Smooth muscle cell (in vitro differentiated cells): ENCODE measurements around the gene LLCFC1. TPM values are rescaled to one million over a fixed set of nuclear protein-coding genes. Genes with fewer than 3 reads are reported as not detected.

Experiments
- DNase-seq: peaks from one replicate; lab custom pipeline; 2025; ENCODE audit not compliant: unreplicated experiment; lab: John Stamatoyannopoulos, UW
- H2AFZ ChIP-seq: fragments of 200-600 bp; sonication (generic); 2 replicates; pipeline ENCODE4 v1.6.0; 2016; ENCODE audit warnings: antibody characterized with exemption, low read depth, mild to moderate bottlenecking
- H3F3A ChIP-seq: fragments of 200-600 bp; sonication (generic); 2 replicates; pipeline ENCODE4 v1.6.0; 2017; ENCODE audit warnings: antibody characterized with exemption, low read depth
- H3K27ac ChIP-seq: fragments of 200-600 bp; sonication (generic); 2 replicates; pipeline ENCODE4 v1.5.1; 2016; ENCODE audit warnings: low read depth, mild to moderate bottlenecking
- H3K27me3 ChIP-seq: fragments of 200-600 bp; sonication (generic); 2 replicates; pipeline ENCODE4 v1.6.1; 2016; ENCODE audit warnings: low read depth, mild to moderate bottlenecking
- H3K36me3 ChIP-seq: fragments of 200-600 bp; sonication (generic); 2 replicates; pipeline ENCODE4 v1.5.1; 2016; ENCODE audit warnings: low read depth
- H3K4me1 ChIP-seq: fragments of 200-600 bp; sonication (generic); 2 replicates; pipeline ENCODE4 v1.5.1; 2016; ENCODE audit warnings: low read depth
- H3K4me2 ChIP-seq: fragments of 200-600 bp; sonication (generic); 2 replicates; pipeline ENCODE4 v1.6.0; 2016; ENCODE audit warnings: mild to moderate bottlenecking
- H3K4me3 ChIP-seq: fragments of 200-600 bp; sonication (generic); 2 replicates; pipeline ENCODE4 v1.5.1; 2016; ENCODE audit warnings: mild to moderate bottlenecking
- H3K79me2 ChIP-seq: fragments of 200-600 bp; sonication (generic); 2 replicates; pipeline ENCODE4 v1.6.0; 2016; ENCODE audit warnings: low read depth, mild to moderate bottlenecking
- H3K9ac ChIP-seq: fragments of 200-600 bp; sonication (generic); 2 replicates; pipeline ENCODE4 v1.6.0; 2016; ENCODE audit warnings: low read depth
- H3K9me3 ChIP-seq: fragments of 200-600 bp; sonication (generic); replicated peaks from 2 replicates; pipeline ENCODE4 v1.5.1; 2016; ENCODE audit warnings: low read depth
- H4K20me1 ChIP-seq: fragments of 200-600 bp; sonication (generic); 2 replicates; pipeline ENCODE4 v1.6.0; 2016; ENCODE audit warnings: low read depth
- WGBS: methylation state at CpG from one replicate; pipeline ENCODE4 v1.1.7; 2016; ENCODE audit warnings: low lambda C conversion rate; 5-methylcytosine and 5-hydroxymethylcytosine counted together
- polyA plus RNA-seq: library from polyadenylated mRNA; unstranded; fragments of >200 nt; fragmentation: Nextera tagmentation; extraction: Ambion mirVana; gene quantifications from 2 replicates; pipeline ENCODE4 v1.2.1, GENCODE V29; 2016
- total RNA-seq: library from RNA; depleted of rRNA; stranded (reverse); fragments of >200 nt; gene quantifications from 2 replicates; pipeline ENCODE4 v1.2.3, GENCODE V29; 2014
- TF ChIP-seq, protein P1 (sequence below): fragments of 200-600 bp; sonication (generic); IDR thresholded peaks from 2 replicates; pipeline ENCODE4 v1.5.1; 2017; ENCODE audit warnings: borderline replicate concordance, mild to moderate bottlenecking, antibody characterized with exemption; ENCODE audit not compliant: insufficient read depth, poor library complexity, severe bottlenecking

LLCFC1 gene
- total and polyA plus RNA-seq, 2 experiments from 2014 or later, result not detected

DNA sequence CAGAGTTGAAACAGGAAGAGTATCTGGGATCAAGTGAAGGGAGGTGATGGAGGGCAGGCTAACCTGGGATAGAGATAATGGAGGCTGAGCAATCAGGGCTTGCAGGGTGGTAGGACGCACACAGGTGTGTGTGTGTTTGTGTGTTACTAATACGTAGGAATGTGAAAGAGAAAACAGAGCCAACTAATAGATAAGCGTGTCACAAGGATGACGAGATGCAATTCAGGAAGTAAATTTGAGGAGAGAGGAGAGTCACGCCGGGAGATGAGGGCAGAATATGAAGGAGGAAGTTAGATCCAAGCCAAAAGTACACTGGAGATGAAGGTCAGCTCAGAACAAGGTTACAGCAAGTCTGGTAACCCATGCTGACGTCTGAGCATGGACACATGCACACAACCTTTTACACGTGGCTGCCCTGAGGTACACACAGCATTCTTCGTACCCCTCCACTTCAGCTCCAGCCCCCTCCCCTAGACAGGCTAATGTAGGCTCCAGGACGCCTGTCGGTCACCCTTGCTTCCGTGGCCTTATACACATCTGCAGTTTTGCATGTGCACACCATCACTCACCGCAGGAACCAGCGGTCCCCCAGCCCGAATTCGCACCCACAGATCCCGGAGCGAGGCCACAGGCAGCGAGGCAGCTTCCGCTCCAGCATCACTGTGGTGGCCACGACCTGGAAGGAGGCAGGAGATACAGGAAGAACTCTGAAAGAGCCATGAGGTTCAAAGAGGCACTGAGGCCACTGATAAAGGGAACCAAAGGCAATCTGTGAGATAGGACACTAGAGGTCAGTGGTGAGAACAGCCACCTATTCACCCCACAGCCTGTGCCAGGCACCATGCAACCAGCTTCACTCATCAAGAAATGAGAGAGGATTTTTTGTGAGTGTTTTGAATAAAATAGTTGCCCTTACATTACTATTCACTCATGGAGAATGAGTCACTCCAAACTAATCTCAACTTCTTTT lies 30.1 kb upstream of the LLCFC1 start:
- Histone ChIP-seq H4K20me1 (no peaks in the 10 kb centered on the region), H3F3A (no peaks in the 10 kb centered on the region), H3K27me3 (peaks cover 4% of the 10 kb centered on the region), H3K4me2 (no peak overlapping the region), H3K36me3 (no peaks in the 10 kb centered on the region), H3K79me2 (no peaks in the 10 kb centered on the region), H3K4me1 (no peaks in the 10 kb centered on the region), H3K4me3 (no peak overlapping the region), H3K9me3 (peaks cover 3% of the 10 kb centered on the region), H2AFZ (no peak overlapping the region), H3K9ac (no peak overlapping the region), H3K27ac (no peak overlapping the region)
- 88% methylated on average over 21 of the region's 21 CpGs for WGBS
- TF ChIP-seq, protein P1, sequence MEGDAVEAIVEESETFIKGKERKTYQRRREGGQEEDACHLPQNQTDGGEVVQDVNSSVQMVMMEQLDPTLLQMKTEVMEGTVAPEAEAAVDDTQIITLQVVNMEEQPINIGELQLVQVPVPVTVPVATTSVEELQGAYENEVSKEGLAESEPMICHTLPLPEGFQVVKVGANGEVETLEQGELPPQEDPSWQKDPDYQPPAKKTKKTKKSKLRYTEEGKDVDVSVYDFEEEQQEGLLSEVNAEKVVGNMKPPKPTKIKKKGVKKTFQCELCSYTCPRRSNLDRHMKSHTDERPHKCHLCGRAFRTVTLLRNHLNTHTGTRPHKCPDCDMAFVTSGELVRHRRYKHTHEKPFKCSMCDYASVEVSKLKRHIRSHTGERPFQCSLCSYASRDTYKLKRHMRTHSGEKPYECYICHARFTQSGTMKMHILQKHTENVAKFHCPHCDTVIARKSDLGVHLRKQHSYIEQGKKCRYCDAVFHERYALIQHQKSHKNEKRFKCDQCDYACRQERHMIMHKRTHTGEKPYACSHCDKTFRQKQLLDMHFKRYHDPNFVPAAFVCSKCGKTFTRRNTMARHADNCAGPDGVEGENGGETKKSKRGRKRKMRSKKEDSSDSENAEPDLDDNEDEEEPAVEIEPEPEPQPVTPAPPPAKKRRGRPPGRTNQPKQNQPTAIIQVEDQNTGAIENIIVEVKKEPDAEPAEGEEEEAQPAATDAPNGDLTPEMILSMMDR, result no peak
- DNase-seq, result no peak

- Histone ChIP-seq H3K4me3 (no peak overlapping the region), H3K79me2 (no peaks in the 10 kb centered on the region), H3K9me3 (peaks cover 3% of the 10 kb centered on the region), H3K36me3 (no peaks in the 10 kb centered on the region), H3K27ac (no peak overlapping the region), H4K20me1 (no peaks in the 10 kb centered on the region), H3K9ac (no peak overlapping the region), H3K27me3 (peaks cover 4% of the 10 kb centered on the region), H3F3A (no peaks in the 10 kb centered on the region), H3K4me2 (no peak overlapping the region), H2AFZ (no peak overlapping the region), H3K4me1 (no peaks in the 10 kb centered on the region)
- 86% methylated on average over 2 of the region's 2 CpGs for WGBS
- no peak for DNase-seq
- TF ChIP-seq, protein P1, result no peak
Observed at GRCh38 chr7:142910031-142910433, 29.3 kb upstream of the LLCFC1 start.

DNA sequence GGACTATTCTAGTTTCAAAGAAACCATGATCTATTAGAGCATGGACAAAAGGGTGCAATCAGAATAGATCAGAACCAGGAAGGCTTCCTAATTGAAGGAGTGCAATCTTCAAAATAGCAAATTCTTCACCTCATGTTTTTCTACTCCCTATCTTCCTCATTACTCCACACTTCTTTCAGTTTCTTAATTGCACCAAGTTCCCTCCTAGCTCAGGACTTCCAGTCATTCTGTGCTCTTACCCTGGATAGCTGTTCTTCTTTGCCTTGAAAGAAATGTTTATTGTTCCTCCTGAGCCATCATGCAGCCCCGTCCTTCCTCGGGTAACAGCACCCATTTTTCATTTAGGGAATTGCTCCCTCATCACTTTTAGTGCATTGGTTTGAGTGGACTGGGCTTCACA lies 28.8 kb upstream of the LLCFC1 start:
- H3K27me3 ChIP-seq, result peaks cover 4% of the 10 kb centered on the region
- no peak overlapping the region for H3K4me3 ChIP-seq
- TF ChIP-seq, protein P1, result no peak
- no peak overlapping the region for H3K9ac ChIP-seq
- 96% methylated on average over 2 of the region's 2 CpGs for WGBS
- H3F3A ChIP-seq, result no peaks in the 10 kb centered on the region
- H2AFZ ChIP-seq, result no peak overlapping the region
- no peaks in the 10 kb centered on the region for H3K36me3 ChIP-seq
- DNase-seq, result no peak
- no peaks in the 10 kb centered on the region for H3K9me3 ChIP-seq
- H3K79me2 ChIP-seq, result no peaks in the 10 kb centered on the region
- no peaks in the 10 kb centered on the region for H3K4me1 ChIP-seq
- no peak overlapping the region for H3K4me2 ChIP-seq
- no peak overlapping the region for H3K27ac ChIP-seq
- H4K20me1 ChIP-seq, result no peaks in the 10 kb centered on the region
